CD4-positive, alpha-beta T cell treated with Interleukin-4 for 4 hours (primary cell): ENCODE measurements around the gene RNF39.

Source experiments
- DNase-seq: peaks from one replicate; pipeline ENCODE4 v3.0.0-alpha.2; 2020

RNF39 gene

DNA sequence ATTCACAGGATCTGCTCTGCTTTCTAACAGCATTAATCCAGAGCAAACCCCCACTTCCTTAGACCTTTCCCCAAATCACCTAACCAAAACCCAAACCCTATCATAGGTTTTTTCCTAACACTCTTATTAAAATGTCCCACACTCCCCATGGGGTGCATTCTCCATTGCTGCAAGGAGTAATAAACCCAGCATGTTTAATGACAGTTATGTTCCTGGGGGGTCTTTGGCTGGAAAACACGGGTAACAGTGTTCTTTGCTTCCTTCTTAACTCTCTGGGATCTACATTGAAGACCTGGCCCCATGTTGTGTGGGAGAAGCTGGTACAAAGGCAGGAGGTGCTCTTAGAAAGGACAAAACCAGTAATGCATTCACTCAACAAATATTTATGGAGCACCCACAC is 21.3 kb upstream of the RNF39 start:
- no peak for DNase-seq

DNA sequence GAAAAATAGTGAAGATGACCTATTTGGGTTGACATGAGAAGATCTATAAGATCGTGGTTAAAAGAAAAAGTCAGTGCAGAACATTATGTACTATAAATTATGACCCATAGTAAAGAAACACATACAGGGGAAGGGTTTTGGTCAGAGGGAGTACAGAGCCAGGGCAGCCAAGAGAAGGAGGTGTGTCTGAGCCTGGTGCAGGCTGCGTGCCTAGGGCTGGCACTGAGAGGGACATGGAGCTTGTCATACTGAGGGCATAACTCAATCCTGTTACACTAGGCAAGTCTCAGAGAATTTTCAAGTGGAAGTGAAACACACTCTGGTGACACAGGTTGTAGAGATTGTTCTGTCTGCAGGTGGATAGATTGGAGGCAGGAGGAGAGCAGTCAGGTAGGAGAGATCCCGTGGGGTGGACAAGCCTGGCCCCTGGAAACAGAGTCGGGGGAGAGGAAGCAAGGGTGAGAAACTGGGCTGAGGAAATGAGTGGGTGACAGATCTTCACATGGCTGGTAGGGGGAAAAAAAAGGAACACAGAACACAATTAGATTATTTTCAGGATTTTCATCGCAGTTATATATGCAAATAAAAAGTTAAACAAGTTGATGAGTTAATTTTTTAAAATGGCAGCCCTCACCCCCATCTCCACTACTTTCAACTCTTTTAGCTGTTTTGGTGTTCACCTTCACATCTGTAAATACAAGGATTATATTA is 18.5 kb upstream of the RNF39 start:
- no peak for DNase-seq

DNA sequence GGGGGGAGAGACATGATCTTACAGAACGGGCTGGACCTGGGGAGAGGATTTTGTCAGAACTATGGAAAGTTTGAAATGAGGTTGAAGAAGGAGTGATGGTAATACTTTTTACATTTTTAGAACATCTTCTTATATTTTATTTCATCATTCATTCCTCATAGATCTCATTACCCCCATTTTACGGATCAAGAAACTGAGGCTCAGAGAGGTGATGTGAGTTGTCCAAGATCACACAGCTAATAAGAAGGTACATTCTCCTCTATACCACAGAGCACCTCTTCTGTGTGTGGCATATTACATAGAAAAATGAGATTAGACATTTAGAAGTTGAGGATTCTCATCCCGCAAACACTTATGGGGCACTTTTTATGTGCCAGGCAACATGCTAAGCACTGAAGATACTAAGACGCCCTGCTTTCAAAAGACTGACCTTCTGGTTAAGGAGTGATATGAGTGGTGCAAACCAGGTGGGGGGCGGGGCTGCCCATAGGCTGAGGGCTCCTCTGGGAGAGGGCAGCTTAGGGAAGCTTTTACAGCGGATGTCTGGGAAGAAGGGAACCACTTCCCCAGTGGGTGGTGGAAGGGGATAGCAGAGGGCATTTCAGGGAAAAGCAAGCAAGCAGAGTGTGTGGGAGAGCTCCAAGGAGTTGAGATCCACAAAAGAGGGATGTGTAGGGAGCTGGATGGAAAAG is 17.4 kb upstream of the RNF39 start:
- DNase-seq, result no peak

DNA sequence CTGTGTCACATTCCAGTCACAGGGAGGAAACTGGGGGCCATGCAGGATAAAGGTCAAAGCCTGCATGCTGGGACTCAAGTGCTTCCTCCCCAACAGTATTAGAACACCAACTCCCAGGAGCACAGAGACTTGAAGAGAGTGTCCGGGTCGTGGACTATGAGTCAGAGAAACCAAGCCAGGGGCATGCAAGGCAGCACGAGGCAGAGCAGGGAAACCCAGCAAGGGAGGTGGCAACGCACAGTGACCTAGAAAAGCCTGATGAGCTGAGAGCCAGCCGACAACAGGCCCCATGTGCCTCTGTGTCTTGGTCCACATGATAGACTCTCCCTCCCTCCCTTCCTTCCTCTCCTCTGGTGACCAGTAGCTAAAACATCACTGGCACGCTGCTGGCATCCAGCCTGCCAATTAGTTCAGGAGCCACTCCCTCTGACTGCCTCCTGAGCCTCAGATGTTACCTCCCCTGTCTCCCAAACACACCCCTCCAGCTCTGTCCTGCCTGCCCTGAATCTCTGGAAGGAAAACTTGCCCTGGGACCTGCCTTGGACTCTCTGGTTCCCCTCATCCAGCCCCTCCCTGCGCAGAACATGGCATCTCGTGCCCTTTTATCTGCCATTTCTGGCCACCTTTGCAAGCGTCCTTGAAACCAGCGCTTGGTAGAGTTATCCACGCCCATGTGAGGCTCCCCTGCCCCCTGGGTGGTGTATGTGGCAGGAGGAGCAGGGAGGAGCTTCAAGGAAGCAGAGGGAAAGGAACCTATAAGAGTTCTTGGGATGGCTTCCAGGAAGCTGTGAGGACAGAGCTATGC is 16.2 kb upstream of the RNF39 start:
- DNase-seq, result no peak

DNA sequence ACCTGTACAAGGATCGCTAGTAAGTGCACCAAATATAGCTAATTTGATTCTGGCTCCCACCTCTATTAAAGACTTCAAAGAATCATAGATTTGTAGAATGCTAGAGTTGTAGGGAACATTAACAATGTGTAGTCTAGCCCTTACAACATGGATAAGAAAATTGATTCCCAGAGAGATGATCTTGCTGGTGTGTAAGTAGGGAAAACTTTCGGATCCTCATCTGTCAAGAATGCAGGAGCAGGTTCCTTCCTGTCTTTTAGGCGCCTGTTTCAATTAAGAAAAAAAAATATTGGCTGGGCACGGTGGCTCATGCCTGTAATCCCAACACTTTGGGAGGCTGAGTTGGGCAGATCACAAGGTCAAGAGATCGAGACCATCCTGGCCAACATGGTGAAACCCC is 12.3 kb upstream of the RNF39 start:
- DNase-seq, result no peak

DNA sequence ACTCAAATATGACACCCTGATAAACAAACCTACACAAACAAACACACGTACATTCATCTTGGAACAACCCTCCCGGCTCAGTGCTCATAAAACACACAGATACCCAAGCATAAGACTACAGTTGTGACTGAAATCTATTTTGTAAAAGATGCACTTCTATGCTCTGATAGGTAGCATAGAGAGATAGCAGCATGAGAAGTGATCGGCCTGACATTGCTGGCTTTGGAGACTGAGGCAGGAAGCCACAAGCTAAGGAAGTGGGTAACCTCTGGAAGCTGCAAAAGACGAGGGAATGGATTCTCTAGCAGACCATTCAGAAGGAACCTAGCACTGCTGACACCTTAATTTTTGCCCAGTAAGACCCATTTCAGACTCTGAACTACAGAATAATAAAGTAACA is 1.6 kb upstream of the RNF39 start:
- no peak for DNase-seq

DNA sequence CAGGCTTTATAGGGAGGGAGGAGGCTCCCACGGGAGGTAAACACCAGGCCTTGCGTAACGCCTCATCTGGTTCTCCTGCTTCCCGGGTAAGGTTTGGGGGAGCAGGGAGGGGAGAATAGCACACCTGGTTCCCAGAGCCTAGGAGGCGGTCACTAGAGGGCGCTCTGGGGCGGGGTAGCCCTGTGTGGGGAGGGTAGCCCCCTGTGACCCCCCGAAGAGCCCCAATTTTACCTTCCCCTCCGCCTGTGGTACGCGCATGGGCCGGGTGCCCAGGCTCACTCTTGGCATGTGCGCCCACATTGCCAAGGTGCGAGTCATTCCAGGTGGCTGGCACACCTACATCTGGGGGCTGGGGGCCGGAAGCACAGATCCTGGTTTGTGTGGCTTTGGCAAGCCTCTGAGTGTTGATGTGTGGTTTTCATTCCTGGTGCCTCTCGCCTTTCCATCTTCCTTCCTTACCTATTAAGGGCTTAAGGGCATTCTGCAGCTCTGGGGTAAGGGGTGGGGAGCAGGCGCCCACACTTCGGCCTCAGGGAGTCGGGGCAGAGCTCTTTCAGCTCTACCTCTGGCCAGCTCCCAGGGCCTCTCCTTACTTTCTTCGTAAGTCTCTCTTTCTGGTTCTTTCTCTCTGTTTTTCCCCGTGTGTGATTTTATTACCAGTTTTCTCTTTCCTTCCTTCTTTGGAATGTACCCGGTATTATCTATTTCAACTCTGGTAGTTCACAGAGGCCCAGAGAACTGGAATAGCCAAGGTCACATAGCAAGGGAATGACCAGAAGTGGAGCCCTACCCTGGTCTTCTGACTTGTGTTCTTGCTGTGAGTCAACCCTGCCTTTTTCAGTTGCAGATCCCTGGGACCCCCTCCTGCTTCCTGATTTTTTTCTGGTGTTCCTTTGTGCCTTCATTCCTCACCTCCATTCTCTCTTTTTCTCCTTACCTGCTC is 492 bp upstream of the RNF39 start:
- DNase-seq, result no peak

DNA sequence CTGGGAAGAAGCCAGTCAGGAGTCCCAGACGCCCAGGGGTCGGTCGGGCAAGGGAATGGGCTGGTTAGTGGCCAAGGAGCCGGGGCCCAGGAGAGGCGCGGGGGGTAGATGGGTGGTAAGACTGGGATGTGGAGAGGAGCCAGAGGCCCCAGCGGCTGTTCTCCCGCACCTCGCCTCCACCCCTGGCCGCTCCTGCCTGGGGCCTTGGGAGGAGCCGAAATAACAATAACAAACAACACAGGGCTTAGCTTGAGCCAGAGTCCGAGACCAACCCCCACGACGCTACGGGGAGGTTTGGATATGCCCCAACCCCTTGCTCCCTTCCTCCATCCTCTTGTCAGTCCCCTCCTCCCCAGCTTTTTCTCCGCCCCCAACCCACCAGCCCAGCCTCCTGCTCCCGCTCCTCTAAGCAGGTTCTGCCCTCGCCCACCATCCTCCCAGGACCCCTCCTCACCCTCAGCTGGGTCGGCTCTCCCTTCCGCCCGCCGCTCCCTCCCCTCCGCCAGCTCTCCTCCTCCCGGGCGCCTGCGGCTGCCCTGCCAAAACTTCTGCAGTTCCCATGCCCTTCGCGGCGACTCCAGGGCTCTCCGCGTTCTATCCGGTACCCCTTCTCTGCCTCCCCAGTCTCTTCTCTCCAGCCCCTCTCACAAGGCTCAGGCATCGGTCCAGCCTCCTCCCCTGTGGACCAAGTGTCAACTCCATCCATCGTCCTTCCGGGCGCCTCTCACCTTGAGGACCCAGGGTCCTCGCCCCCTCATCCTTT is 1.1 kb downstream of the RNF39 start:
- DNase-seq, result no peak

DNA sequence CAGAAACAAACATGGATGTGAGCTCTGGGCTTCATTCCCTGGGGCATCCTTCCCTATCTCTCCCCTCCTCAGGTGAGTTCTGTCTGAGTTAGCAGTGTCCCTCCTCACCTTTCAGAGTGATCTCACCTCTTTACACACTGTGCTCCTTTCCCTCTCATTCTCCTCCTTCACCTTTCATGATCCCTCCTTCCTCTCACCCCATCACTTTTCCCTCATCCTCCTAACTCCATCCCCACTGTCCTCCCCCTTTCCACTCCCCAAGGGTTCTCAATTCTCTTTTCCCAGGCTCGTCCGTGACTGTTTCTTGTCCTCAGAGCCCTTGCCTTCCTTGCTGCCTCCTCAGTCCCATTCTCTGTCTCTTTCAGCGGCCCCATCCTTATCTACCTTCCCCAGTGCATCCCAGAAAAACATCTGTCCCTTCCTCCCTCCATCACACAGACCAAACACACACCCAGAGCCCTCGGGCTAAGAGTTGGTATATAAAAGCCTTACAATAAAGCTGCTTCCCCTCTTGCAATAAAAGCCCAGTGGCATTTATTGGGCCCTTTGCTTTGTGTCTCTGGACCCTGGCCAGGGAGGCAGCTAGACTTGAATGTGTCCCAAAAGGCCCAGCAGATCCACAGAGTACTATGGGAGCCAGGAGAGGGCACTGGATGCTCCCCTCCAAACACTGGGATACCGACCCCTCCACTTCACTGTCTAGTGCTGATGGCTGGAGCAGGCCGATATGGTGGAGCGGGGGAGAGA is 1.9 kb downstream of the RNF39 start:
- DNase-seq, result no peak

DNA sequence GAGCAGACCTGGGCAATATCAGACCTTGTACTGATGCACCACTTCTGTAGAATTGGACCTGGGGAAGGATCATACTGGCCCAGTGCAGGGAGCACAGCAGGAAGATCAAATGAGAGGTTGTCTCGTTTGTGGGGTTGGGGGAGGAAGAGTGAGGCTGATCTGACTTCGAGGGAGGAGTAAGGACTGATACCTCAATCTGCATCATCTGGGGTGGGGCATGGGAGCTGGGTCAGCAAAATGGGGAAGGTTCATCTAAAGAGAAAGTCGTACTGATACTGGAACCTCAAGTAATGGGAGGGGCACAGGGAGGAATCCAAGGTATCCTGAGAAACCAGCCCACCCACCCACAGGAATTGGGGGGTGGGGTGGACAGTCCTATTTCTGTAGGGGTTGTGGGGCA is 3.7 kb downstream of the RNF39 start:
- DNase-seq, result no peak

DNA sequence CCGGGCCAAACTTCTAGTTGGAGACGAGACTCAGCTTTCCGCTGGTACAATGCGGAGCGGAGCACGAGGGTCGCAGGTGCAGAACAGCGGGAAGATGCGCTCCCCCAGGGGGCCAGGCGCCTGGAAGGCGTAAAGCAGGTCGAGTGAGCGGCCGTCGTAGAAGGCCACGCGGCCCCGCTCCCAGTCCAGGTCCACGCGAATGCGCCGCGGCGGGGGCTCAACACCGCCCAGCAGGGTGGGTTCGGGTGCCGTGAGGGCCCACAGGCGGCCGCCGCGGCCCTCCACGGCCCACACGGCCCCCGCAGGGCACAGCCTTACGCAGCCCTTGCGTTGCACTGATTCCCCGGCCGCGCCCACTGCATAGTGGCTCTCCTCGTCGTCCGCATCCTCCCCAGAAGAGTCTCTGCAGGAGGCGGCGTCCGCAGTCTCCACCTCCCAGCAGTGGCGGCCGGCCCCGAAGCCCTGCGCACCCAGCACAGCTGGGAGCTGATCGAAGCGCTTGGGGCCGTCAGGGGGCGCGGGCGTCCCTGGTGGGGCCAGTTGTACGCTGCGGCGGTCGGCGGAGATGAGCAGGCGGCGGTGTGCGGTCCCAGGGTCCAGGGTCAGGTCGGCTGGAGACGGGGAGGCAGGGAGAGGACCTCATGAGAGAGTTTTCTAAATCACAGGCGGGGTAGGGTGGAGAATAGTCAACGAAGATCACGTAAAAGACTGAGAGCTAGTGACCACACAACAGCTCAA is 4.3 kb downstream of the RNF39 start:
- DNase-seq, result no peak

DNA sequence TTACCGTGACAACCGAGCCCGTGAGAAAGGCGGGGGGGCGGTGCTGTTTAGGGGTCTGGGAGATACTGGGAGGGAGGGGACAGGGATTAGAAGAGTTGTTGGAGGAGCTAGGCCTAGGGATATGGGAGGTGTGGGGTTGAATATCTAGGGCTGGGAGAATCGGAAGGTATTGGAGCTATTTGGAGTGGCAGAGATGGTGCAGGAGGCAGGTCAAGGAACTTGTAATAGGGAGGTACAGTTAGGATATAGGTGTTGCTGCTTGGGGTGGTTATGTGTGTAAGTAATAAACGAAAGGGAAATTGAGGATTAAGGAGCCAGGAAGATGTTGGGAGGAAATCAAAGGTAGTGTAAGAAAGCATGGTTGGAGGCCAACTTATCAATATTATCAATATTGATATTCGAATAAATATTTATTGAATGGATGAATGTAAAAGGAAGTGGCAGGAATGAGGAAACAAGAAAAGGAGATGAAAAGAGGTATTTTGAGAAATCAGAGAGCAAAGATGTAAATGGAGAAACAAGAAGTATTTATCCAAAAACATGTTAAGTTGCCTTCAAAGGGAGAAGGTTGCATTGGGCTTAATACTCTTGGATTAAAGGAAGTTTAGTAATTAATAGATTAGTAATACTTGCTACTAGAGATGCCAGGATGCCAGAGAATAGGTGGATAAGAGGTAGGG is 8.0 kb downstream of the RNF39 start:
- DNase-seq, result no peak

DNA sequence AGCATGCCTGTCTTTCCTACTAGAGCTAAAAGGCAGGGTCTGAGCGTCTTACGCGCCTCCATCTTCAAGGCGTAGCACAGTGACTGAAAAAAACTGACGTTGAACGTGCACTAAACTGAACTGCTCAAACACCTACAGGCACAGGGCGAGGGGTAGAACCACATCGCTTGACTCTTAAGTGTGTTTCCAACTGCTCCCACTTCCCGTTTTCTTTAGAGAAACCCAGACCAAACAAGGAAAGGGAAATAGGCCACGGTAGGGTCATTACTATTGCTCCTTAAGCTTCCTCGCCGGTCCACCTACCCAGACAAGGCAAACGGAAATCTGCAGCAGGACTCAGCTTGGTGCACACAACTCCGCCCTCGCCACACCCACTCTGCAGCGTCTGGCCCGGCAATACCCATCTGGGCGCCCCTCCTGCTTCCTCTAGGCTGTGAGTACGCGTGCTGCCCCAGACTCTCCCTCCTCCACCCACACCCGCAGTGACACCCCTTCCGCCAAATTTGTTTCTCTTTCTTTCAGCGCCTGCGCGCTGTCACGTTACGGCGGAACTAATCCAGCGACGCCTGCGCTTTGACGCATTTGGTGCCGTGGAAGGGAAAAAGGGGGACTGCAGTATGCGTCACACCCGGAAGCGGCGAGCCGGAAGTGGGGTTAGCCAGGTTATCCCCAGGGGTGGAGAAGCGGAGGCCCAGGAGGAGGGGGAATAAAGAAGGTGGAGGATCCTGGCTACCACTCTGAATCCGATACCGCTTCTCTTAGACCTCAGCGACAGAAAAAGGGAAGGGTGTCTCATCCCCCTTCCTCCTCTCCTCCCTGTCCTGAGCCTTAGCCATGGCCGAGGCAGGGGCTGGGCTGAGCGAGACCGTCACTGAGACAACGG is 8.8 kb downstream of the RNF39 start, which contains the start of gene PPP1R11:
Gene PPP1R11 (plus strand): TSS at position 622 of the 883 bp plus-strand sequence. CDS start 213 bp downstream, at position 835.
- peak; percentile 99 for DNase-seq

DNA sequence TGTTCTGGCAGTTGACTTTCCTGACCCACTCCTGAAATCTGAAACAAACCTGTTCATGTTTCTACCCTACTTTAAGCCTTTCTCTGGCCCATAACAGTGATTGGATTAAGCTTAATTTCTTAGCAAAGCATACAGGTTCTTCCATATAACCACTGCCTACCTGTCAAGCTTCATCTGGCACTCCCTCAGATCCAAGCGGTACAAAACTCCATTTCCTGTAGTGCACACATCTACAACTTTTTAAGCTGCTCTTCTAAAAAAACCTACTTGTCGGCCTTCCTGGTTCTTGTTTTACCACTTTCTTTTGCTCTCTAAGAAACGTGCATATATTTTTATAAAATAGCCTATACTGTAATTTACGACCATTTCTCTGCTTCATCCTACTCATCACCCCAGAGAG is 9.5 kb downstream of the RNF39 start:
- DNase-seq, result no peak

DNA sequence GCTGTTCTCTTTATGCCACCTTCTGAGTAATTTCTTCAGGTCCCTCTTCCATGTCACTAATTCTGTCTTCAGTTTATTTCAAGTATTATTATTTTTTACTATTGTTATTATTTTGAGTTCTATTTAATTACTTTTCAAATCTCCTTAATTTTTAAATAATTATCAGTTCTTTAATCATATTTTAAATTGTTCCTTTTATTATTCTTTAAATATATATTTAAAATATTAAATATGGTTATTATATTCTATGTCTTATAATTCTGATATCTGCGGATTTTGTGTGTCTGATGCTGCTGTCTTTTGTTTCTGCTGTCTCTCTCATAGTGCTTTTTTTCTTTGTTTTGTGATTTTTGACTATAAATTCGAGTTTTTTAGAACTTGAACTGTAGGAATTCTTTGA is 12.3 kb downstream of the RNF39 start:
- DNase-seq, result no peak

DNA sequence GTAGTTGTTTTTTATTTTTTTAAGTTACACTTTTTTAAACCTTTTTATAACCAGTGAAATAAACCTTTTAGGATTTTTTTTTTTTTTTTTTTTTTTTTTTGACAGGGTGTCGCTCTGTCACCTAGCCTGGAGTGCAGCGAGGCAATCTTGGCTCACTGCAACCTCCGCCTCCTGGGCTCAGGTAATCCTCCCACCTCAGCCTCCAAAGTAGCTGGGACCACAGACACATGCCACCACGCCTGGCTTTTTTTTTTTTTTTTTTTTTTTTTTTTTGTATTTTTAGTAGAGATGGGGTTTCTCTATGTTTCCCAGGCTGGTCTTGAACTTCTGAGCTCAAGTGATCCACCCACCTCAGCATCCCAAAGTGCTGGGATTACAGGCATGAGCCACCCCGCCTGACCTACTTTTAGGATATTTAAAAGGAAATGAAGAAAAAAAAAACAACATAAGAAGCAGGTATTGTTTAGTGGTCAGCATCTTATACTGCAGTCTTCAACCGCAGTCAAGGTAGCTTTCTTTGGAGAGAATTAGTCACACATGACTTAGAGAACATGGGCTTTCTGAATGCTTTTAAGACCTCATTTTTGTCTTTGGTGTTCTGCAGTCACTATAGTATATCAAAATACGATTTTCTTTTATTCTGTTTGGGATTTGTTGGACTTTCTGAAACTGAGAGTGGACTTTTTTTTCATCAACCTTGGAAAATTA is 12.9 kb downstream of the RNF39 start:
- DNase-seq, result peak; percentile 62

DNA sequence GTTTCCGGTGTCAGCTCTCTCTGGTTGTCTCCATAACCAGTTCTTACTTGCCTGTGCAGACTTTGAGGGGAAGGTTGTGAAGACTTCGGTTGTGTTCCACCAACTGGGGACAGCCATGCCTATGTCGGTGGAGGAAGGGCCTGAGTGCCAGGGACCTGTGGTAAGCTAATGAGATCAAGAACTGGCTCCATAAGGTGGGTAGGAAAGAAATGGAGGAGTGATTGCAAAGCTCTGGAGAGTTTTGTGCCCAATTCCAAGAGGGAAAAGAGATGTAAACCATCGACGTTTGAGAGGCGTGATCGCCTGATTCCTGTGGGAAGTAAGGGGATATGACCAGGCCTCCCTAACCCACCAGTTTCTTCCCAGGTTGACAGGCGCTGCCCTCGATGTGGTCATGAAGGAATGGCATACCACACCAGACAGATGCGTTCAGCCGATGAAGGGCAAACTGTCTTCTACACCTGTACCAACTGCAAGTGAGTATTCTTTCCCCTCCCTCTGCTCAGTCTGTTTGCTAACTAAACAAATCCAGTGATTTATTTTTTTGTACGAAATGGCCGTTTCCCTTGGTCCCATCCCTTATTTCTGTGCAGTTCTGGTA is 13.6 kb downstream of the RNF39 start:
- DNase-seq, result peak; percentile 55
